Uterus (tissue), 2 donors: Measurements from ENCODE around the gene TMPRSS11A.

ENCODE experiments used
- POLR2A ChIP-seq, 2 donors: fragments of 450-650 bp; IDR thresholded peaks; one replicate each; pipeline ENCODE4 v1.6.1; 2016; ENCODE audit warnings: antibody characterized with exemption in 2 of 2, mild to moderate bottlenecking in 1 of 2, moderate library complexity in 1 of 2
- TF ChIP-seq, protein P1 (sequence below), 4 experiments: fragments of 200-600 bp in 2 of 4; fragments of 450-650 bp in 2 of 4; sonication (generic) in 2 of 4; IDR thresholded peaks; one replicate each; pipeline ENCODE4 v1.5.1; 2016 to 2019; ENCODE audit warnings: antibody characterized with exemption in 4 of 4, mild to moderate bottlenecking in 2 of 4, moderate library complexity in 1 of 4

DNA sequence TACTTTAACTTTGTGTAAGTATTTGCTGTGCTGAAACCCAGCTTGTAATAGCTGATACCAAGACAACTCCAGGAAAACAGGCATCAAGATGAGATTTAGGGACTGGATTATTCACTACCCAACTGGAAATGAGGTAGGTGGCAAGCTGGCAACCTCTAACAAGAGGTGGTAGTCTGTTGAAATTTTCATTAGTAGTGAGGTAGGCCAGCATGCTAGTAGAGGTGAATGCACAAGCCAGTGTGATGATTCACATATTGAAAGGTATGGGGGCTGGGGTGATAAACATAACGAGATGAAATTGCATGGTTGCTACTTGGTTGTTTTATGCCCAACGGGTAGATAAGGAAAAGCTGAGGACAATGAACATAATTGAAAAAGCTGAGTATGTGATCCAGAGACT is 71.0 kb downstream of the TMPRSS11A start:
- TF ChIP-seq POLR2A (IDR thresholded peaks at IDR 0.05) = no peak
- TF ChIP-seq, protein P1, sequence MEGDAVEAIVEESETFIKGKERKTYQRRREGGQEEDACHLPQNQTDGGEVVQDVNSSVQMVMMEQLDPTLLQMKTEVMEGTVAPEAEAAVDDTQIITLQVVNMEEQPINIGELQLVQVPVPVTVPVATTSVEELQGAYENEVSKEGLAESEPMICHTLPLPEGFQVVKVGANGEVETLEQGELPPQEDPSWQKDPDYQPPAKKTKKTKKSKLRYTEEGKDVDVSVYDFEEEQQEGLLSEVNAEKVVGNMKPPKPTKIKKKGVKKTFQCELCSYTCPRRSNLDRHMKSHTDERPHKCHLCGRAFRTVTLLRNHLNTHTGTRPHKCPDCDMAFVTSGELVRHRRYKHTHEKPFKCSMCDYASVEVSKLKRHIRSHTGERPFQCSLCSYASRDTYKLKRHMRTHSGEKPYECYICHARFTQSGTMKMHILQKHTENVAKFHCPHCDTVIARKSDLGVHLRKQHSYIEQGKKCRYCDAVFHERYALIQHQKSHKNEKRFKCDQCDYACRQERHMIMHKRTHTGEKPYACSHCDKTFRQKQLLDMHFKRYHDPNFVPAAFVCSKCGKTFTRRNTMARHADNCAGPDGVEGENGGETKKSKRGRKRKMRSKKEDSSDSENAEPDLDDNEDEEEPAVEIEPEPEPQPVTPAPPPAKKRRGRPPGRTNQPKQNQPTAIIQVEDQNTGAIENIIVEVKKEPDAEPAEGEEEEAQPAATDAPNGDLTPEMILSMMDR (IDR thresholded peaks at IDR 0.05) = no peak
